Esophagus muscularis mucosa (tissue), 4 donors: ENCODE data around the gene BAX. TPM values are rescaled to one million over a fixed set of nuclear protein-coding genes. Genes with fewer than 3 reads are reported as not detected.

Experiments
- DNase-seq: peaks from one replicate; pipeline ENCODE4 v3.0.0-alpha.2; 2017; ENCODE audit errors: extremely low spot score
- H3K27ac ChIP-seq, 4 donors: fragments of 200-600 bp; sonication (generic); replicated peaks in 1 of 4; 1 replicate in 3 of 4; 2 replicates in 1 of 4; pipeline ENCODE4 v1.5.1; 2016 to 2019; ENCODE audit warnings: mild to moderate bottlenecking in 1 of 4
- H3K27me3 ChIP-seq, 4 donors: fragments of 200-600 bp; sonication (generic); one replicate each; pipeline versions ENCODE4 v1.5.1 to v1.6.0; 2016 to 2019
- H3K36me3 ChIP-seq, 4 donors: fragments of 200-600 bp; sonication (generic); one replicate each; pipeline ENCODE4 v1.5.1; 2016 to 2019
- H3K4me1 ChIP-seq, 4 donors: fragments of 200-600 bp; sonication (generic); one replicate each; pipeline ENCODE4 v1.5.1; 2016 to 2019
- H3K4me3 ChIP-seq, 4 donors: fragments of 200-600 bp; sonication (generic); 1 replicate in 2 of 4; 2 replicates in 2 of 4; pipeline ENCODE4 v1.5.1; 2016 to 2019; ENCODE audit warnings: mild to moderate bottlenecking in 4 of 4, moderate library complexity in 1 of 4
- H3K9me3 ChIP-seq, 4 donors: fragments of 200-600 bp; sonication (generic); 1 replicate in 3 of 4; 2 replicates in 1 of 4; pipeline ENCODE4 v1.5.1; 2016 to 2019
- EP300 ChIP-seq: sonication (generic); formaldehyde crosslinking; IDR thresholded peaks from one replicate; pipeline ENCODE4 v1.6.1; 2017; ENCODE audit warnings: antibody characterized with exemption
- POLR2A ChIP-seq: fragments of 450-650 bp; IDR thresholded peaks from one replicate; pipeline ENCODE4 v1.6.1; 2017; ENCODE audit warnings: antibody characterized with exemption, moderate library complexity, mild to moderate bottlenecking, low read depth
- POLR2AphosphoS5 ChIP-seq, 2 donors: sonication (generic); formaldehyde crosslinking; IDR thresholded peaks; one replicate each; pipeline ENCODE4 v1.6.1; 2017; ENCODE audit warnings: antibody characterized with exemption in 2 of 2
- WGBS: methylation state at CpG from one replicate; pipeline ENCODE4 v1.1.5; 2018; 5-methylcytosine and 5-hydroxymethylcytosine counted together
- intact Hi-C: fragments of 100-400 bp; cut with DNase I; formaldehyde crosslinking; loops from one replicate; pipeline ENCODE4 v1.15.1; 2023
- total RNA-seq, 4 donors: library from RNA; depleted of rRNA; stranded (reverse); fragments of >200 nt; gene quantifications; one replicate each; pipeline versions ENCODE4 v1.1.0 to v1.2.1, GENCODE V29; 2016
- TF ChIP-seq, protein P1 (sequence below), 3 experiments: fragments of 200-600 bp in 2 of 3; fragments of 450-650 bp in 1 of 3; sonication (generic) in 2 of 3; IDR thresholded peaks; one replicate each; pipeline ENCODE4 v1.5.1; 2017 to 2019; ENCODE audit warnings: antibody characterized with exemption in 3 of 3, mild to moderate bottlenecking in 2 of 3, moderate library complexity in 1 of 3

BAX gene
- total RNA-seq, 4 donors from 2014 or later = 39.0 to 50.4 (median 42.3) TPM

DNA sequence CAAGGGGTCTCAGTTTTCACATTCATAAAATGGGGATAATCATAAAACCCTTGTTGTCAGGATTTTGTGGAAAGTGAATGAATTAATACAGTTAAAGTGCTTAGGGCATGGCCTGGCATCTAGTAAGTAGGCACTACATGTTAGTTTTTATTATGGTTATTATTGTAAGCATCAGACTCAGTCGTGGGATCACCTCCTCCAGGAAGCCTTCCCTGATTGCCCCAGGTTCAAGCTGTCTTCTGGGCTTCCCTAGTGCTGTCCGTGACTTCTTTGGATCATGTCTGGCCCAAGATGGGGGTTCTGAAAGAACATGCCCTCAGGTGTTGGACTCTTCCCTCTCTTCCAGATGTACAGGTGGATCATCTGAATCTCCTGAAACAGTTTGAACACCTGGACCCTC, 43.9 kb upstream of the BAX start:
- peaks cover 61 to 99% (median 98%) of the 10 kb centered on the region in 4 donors for H3K36me3 ChIP-seq
- intact Hi-C loops = no loop called here
- no peak overlapping the region for H3K27ac ChIP-seq

DNA sequence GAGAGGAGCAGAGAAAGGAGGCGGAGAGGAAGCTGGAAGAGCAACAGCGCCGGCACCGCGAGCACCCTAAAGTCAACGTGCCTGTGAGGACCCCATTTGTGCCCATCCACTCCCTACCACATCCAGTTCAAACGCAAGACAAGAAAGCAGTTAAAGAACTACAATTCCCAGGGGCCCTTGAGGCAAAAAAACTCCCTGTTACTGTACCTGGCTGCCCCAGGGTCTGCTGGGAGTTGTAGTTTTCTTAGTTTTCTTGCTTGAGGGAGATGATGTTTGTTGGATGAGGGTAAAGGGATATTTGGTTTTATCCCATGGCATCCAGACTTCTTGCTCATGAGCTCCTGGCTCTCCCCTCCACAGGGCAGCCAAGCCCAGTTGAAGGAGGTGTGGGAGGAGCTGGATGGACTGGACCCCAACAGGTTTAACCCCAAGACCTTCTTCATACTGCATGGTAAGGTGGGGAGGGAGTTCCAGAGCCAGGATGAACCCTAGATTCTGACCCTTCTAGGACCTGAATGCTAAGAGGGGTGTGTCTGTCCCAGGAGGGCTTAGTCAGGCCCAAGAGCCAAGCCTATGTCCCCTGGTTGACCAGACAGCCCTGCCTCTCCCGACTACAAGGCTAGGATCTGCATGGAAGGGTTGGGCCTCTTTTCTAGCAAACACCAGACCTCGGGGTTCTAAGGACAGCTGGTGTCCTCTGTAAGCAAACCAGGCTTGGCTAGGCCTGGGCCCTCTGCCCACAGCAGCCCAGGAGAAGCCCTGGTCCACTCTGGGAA, 41.4 kb upstream of the BAX start:
- DNase-seq = no peak
- intact Hi-C loops = no loop called here
- TF ChIP-seq POLR2AphosphoS5 (IDR thresholded peaks at IDR 0.05) = no peak
- TF ChIP-seq EP300 = no peak
- TF ChIP-seq, protein P1, sequence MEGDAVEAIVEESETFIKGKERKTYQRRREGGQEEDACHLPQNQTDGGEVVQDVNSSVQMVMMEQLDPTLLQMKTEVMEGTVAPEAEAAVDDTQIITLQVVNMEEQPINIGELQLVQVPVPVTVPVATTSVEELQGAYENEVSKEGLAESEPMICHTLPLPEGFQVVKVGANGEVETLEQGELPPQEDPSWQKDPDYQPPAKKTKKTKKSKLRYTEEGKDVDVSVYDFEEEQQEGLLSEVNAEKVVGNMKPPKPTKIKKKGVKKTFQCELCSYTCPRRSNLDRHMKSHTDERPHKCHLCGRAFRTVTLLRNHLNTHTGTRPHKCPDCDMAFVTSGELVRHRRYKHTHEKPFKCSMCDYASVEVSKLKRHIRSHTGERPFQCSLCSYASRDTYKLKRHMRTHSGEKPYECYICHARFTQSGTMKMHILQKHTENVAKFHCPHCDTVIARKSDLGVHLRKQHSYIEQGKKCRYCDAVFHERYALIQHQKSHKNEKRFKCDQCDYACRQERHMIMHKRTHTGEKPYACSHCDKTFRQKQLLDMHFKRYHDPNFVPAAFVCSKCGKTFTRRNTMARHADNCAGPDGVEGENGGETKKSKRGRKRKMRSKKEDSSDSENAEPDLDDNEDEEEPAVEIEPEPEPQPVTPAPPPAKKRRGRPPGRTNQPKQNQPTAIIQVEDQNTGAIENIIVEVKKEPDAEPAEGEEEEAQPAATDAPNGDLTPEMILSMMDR (IDR thresholded peaks at IDR 0.05) = no peak
- no peak for TF ChIP-seq POLR2A
- Histone ChIP-seq H3K27ac (no peak overlapping the region), H3K9me3 (no peaks in the 10 kb centered on the region), H3K4me1 (peaks cover 0 to 8% (median under 1%) of the 10 kb centered on the region in 4 donors), H3K27me3 (no peaks in the 10 kb centered on the region), H3K4me3 (no peak overlapping the region), H3K36me3 (peaks cover 70 to 100% (median 98%) of the 10 kb centered on the region in 4 donors)
- 86% methylated on average over 9 of the region's 9 CpGs for whole genome bisulfite sequencing

More for the DNA sequence above, 43.9 kb upstream of the BAX start:
- Histone ChIP-seq H3K4me1 (peaks cover 0 to 10% (median 2%) of the 10 kb centered on the region in 4 donors), H3K27me3 (no peaks in the 10 kb centered on the region), H3K4me3 (no peak overlapping the region), H3K9me3 (no peaks in the 10 kb centered on the region)
- no peak for TF ChIP-seq POLR2A
- TF ChIP-seq EP300 = no peak
- TF ChIP-seq, protein P1 (IDR thresholded peaks at IDR 0.05) = no peak
- no peak for TF ChIP-seq POLR2AphosphoS5 (IDR thresholded peaks at IDR 0.05)
- no peak for DNase-seq
- WGBS = 94% methylated on average over 2 of the region's 2 CpGs

DNA sequence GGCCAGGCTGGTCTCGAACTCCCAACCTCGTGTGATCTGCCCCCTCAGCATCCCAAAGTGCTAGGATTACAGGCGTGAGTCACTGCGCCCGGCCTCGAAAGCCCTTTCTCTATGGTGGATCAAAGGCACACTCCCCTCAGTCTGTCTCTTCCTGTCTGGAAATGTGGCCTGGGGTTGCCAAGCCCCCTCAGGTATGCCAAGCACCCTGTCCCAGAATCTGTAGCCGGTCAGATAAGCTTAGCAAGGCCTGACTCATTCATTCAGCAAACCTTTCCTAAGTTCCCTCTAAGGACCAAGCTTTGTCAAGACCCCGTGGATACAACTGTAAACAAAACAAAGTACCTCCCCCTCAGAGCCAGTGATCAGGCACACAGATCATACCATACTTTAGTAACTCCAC, 40.5 kb upstream of the BAX start:
- H3K9me3 ChIP-seq = no peaks in the 10 kb centered on the region
- no peak overlapping the region for H3K27ac ChIP-seq
- TF ChIP-seq EP300 = no peak
- TF ChIP-seq, protein P1 (IDR thresholded peaks at IDR 0.05) = no peak
- no peak for TF ChIP-seq POLR2AphosphoS5 (IDR thresholded peaks at IDR 0.05)
- no peak for TF ChIP-seq POLR2A
- H3K27me3 ChIP-seq = no peaks in the 10 kb centered on the region
- intact Hi-C loops = no loop called here
- no peak overlapping the region for H3K4me3 ChIP-seq
- H3K36me3 ChIP-seq = peaks cover 65 to 100% (median 98%) of the 10 kb centered on the region in 4 donors
- WGBS = 91% methylated on average over 7 of the region's 8 CpGs
- no peak for DNase-seq
- H3K4me1 ChIP-seq = peaks cover 0 to 5% (median 0%) of the 10 kb centered on the region in 4 donors

DNA sequence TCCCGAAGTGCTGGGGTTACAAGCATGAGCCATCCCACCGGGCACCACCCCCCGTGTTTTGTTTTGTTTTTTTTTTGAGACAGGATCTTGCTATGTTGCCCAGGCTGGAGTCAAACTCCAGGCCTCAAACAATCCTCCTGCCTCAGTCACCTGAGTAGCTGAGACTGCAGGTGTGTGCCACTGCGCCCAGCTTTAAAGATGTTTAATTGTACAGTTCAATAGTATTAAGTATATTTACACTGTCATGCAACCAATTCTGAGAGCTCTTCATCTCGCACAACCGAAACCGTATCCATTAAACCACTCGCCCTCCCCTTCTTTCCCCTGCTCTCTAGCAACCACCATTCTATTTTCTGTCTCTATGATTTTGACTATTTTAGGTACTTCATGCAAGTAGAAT, 38.9 kb upstream of the BAX start:
- peaks cover 58 to 100% (median 97%) of the 10 kb centered on the region in 4 donors for H3K36me3 ChIP-seq
- no peaks in the 10 kb centered on the region for H3K4me1 ChIP-seq
- no peak overlapping the region for H3K4me3 ChIP-seq
- no peaks in the 10 kb centered on the region for H3K27me3 ChIP-seq
- no peaks in the 10 kb centered on the region for H3K9me3 ChIP-seq
- no peak overlapping the region for H3K27ac ChIP-seq
- intact Hi-C loops = no loop called here
- no peak for DNase-seq
- TF ChIP-seq POLR2AphosphoS5 (IDR thresholded peaks at IDR 0.05) (no peak), EP300 (no peak), POLR2A (no peak)
- TF ChIP-seq, protein P1 (IDR thresholded peaks at IDR 0.05) = no peak
- 85% methylated on average over 8 of the region's 8 CpGs for WGBS
